Measurements from ENCODE around the gene AQP12B.

Gene AQP12B

DNA sequence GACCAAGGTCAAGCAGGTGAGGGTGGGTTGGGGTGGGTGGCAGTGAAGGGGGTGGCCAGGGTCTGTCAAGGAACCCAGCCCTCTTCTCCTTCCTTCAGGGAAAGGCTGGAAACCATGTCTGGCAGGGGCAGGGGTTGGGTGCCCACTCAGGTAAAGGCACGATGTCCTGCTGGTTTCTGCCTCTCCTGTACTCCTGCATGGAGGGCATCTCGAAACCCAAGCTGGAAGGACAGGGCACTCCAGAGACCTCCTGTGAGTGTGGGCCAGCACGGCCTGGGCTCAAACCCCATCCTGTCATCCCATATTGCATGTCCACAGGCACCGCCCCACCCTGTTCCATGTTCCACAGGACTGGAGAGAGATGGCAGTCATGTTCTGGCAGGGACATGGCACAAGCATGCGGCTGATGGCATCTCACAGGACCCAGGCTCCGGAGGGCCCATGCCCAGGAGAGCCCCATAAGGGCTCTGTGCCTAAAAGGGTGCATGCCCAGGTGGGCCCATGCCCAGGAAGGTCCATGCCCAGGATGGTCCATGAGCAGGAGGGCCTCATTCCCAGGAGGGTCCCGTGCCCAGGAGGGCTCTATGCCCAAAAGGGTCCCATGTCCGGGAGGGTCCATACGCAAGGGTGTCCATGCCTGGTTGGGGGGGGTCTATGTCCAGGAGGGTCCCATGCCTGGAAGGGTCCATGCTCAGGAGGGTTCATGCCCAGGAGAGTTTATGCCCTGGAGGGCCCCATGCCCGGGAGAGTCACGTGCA lies 51.0 kb downstream of the AQP12B start:
- H3K4me1 ChIP-seq (ENCODE audit: insufficient read depth, insufficient read length): peaks cover 12% of the 10 kb centered on the region
- no peaks in the 10 kb centered on the region for H3K36me3 ChIP-seq (ENCODE audit: insufficient read depth, insufficient read length, low read length)
- DNase-seq (ENCODE audit: low read depth, low spot score): no peak
- H3K27me3 ChIP-seq (ENCODE audit: insufficient read depth, insufficient read length): no peaks in the 10 kb centered on the region
- no peak overlapping the region for H3K4me3 ChIP-seq (ENCODE audit: insufficient read length, low read depth)
- peaks cover 45% of the 10 kb centered on the region for H3K9me3 ChIP-seq (ENCODE audit: insufficient read depth, low read length)
- no peak overlapping the region for H3K9ac ChIP-seq (ENCODE audit: insufficient read length, low read depth)
- TF ChIP-seq SUZ12 (IDR thresholded peaks at IDR 0.05; ENCODE audit: extremely low read depth, insufficient read depth, insufficient read length): no peak
- no peak for TF ChIP-seq YY1 (IDR thresholded peaks at IDR 0.05; ENCODE audit: insufficient read depth, insufficient read length)
- no peak for TF ChIP-seq ZNF274 (IDR thresholded peaks at IDR 0.05; ENCODE audit: low read depth, low read length)

DNA sequence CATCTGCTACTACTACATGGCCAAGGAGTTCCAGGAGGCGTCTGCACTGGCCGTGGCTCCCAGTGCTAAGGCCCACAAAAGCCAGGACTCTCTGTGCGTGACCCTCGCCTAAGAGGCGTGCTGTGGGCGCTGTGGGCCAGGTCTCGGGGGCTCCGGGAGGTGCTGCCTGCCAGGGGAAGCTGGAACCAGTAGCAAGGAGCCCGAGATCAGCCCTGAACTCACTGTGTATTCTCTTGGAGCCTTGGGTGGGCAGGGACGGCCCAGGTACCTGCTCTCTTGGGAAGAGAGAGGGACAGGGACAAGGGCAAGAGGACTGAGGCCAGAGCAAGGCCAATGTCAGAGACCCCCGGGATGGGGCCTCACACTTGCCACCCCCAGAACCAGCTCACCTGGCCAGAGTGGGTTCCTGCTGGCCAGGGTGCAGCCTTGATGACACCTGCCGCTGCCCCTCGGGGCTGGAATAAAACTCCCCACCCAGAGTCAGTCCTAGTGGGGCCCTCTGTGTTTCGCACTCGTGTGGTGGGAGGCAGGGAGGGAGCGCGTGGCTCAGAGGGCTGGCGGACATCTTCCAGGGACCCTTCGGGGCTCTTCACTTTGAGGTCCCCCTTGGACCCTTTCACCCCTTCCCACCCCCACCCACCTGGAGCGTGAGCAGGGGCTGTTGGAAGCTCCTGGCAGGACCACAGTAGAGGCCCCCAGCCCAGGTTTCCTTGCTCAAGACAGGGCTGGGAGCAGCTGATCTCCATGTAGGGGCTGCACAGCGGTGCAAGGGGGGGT lies 51.7 kb downstream of the AQP12B start:
- H3K9ac ChIP-seq (ENCODE audit: insufficient read length, low read depth): no peak overlapping the region
- H3K9me3 ChIP-seq (ENCODE audit: insufficient read depth, low read length): peaks cover 42% of the 10 kb centered on the region
- peaks cover 13% of the 10 kb centered on the region for H3K4me1 ChIP-seq (ENCODE audit: insufficient read depth, insufficient read length)
- H3K27me3 ChIP-seq (ENCODE audit: insufficient read depth, insufficient read length): no peaks in the 10 kb centered on the region
- no peaks in the 10 kb centered on the region for H3K36me3 ChIP-seq (ENCODE audit: insufficient read depth, insufficient read length, low read length)
- no peak for TF ChIP-seq ZNF274 (IDR thresholded peaks at IDR 0.05; ENCODE audit: low read depth, low read length)
- TF ChIP-seq SUZ12 (IDR thresholded peaks at IDR 0.05; ENCODE audit: extremely low read depth, insufficient read depth, insufficient read length): no peak
- TF ChIP-seq YY1 (IDR thresholded peaks at IDR 0.05; ENCODE audit: insufficient read depth, insufficient read length): no peak
- no peak for DNase-seq (ENCODE audit: low read depth, low spot score)
- H3K4me3 ChIP-seq (ENCODE audit: insufficient read length, low read depth): no peak overlapping the region

DNA sequence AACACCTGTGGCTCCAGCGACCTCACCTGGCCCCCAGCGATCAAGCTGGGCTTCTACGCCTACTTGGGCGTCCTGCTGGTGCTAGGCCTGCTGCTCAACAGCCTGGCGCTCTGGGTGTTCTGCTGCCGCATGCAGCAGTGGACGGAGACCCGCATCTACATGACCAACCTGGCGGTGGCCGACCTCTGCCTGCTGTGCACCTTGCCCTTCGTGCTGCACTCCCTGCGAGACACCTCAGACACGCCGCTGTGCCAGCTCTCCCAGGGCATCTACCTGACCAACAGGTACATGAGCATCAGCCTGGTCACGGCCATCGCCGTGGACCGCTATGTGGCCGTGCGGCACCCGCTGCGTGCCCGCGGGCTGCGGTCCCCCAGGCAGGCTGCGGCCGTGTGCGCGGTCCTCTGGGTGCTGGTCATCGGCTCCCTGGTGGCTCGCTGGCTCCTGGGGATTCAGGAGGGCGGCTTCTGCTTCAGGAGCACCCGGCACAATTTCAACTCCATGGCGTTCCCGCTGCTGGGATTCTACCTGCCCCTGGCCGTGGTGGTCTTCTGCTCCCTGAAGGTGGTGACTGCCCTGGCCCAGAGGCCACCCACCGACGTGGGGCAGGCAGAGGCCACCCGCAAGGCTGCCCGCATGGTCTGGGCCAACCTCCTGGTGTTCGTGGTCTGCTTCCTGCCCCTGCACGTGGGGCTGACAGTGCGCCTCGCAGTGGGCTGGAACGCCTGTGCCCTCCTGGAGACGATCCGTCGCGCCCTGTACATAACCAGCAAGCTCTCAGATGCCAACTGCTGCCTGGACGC lies 52.5 kb downstream of the AQP12B start:
- Histone ChIP-seq H3K4me3 (ENCODE audit: insufficient read length, low read depth) (no peak overlapping the region), H3K36me3 (ENCODE audit: insufficient read depth, insufficient read length, low read length) (no peaks in the 10 kb centered on the region), H3K9me3 (ENCODE audit: insufficient read depth, low read length) (peaks cover 34% of the 10 kb centered on the region), H3K9ac (ENCODE audit: insufficient read length, low read depth) (no peak overlapping the region), H3K27me3 (ENCODE audit: insufficient read depth, insufficient read length) (no peaks in the 10 kb centered on the region), H3K4me1 (ENCODE audit: insufficient read depth, insufficient read length) (peaks cover 17% of the 10 kb centered on the region)
- no peak for DNase-seq (ENCODE audit: low read depth, low spot score)
- no peak for TF ChIP-seq YY1 (IDR thresholded peaks at IDR 0.05; ENCODE audit: insufficient read depth, insufficient read length)
- no peak for TF ChIP-seq SUZ12 (IDR thresholded peaks at IDR 0.05; ENCODE audit: extremely low read depth, insufficient read depth, insufficient read length)
- TF ChIP-seq ZNF274 (IDR thresholded peaks at IDR 0.05; ENCODE audit: low read depth, low read length): no peak

DNA sequence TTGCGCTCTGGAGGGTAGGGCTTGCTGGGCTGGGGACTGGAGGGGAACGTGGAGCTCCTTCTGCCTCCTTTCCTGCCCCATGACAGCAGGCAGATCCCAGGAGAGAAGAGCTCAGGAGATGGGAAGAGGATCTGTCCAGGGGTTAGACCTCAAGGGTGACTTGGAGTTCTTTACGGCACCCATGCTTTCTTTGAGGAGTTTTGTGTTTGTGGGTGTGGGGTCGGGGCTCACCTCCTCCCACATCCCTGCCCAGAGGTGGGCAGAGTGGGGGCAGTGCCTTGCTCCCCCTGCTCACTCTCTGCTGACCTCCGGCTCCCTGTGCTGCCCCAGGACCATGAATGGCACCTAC lies 53.1 kb downstream of the AQP12B start:
- peaks cover 28% of the 10 kb centered on the region for H3K9me3 ChIP-seq (ENCODE audit: insufficient read depth, low read length)
- TF ChIP-seq ZNF274 (IDR thresholded peaks at IDR 0.05; ENCODE audit: low read depth, low read length) (no peak), YY1 (IDR thresholded peaks at IDR 0.05; ENCODE audit: insufficient read depth, insufficient read length) (no peak), SUZ12 (IDR thresholded peaks at IDR 0.05; ENCODE audit: extremely low read depth, insufficient read depth, insufficient read length) (no peak)
- no peak overlapping the region for H3K9ac ChIP-seq (ENCODE audit: insufficient read length, low read depth)
- H3K4me1 ChIP-seq (ENCODE audit: insufficient read depth, insufficient read length): peaks cover 22% of the 10 kb centered on the region
- no peaks in the 10 kb centered on the region for H3K27me3 ChIP-seq (ENCODE audit: insufficient read depth, insufficient read length)
- no peak for DNase-seq (ENCODE audit: low read depth, low spot score)
- no peaks in the 10 kb centered on the region for H3K36me3 ChIP-seq (ENCODE audit: insufficient read depth, insufficient read length, low read length)
- H3K4me3 ChIP-seq (ENCODE audit: insufficient read length, low read depth): no peak overlapping the region

DNA sequence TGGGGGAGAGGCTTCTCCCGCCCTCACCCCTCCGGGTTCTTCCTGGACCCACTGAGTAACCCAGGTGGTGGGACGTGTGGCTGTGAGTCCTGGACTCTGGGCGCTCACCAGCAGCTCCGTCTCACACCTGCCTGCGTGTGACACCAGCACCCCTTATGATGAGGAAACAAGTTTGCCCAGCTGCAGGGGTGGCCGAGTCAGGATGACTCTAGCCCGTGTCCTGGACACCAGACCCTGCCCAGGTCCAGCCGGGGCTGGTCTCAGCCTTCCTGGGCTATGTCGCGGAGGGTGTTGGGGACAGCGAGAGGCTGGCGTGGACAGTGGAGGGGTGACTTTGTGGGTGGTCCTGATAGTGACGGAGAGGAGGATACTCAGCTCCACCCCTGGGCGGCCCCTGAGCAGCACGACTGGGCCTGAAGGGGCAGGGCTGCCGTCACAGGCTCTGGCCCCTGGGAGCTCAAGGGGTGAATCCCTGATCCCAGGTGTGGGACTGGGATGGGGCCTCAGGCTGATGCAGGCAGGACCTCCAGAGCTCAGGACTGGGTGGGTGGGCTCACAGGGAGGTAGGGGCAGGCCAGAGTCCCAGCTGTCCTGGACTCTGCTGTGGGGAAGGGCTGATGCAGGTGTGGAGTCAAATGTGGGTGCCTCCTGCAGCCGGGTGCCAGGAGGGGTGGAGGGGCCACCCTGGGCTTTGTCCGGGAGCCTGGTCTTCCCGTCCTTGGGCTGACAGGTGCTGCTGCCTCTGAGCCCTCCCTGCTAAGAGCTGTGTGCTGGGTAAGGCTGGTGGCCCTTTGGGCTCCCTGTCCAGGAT lies 53.7 kb downstream of the AQP12B start:
- Histone ChIP-seq H3K27me3 (ENCODE audit: insufficient read depth, insufficient read length) (no peaks in the 10 kb centered on the region), H3K4me3 (ENCODE audit: insufficient read length, low read depth) (no peak overlapping the region), H3K36me3 (ENCODE audit: insufficient read depth, insufficient read length, low read length) (no peaks in the 10 kb centered on the region), H3K9me3 (ENCODE audit: insufficient read depth, low read length) (peaks cover 23% of the 10 kb centered on the region), H3K4me1 (ENCODE audit: insufficient read depth, insufficient read length) (peaks cover 24% of the 10 kb centered on the region), H3K9ac (ENCODE audit: insufficient read length, low read depth) (no peak overlapping the region)
- no peak for DNase-seq (ENCODE audit: low read depth, low spot score)
- no peak for TF ChIP-seq ZNF274 (IDR thresholded peaks at IDR 0.05; ENCODE audit: low read depth, low read length)
- no peak for TF ChIP-seq SUZ12 (IDR thresholded peaks at IDR 0.05; ENCODE audit: extremely low read depth, insufficient read depth, insufficient read length)
- no peak for TF ChIP-seq YY1 (IDR thresholded peaks at IDR 0.05; ENCODE audit: insufficient read depth, insufficient read length)

DNA sequence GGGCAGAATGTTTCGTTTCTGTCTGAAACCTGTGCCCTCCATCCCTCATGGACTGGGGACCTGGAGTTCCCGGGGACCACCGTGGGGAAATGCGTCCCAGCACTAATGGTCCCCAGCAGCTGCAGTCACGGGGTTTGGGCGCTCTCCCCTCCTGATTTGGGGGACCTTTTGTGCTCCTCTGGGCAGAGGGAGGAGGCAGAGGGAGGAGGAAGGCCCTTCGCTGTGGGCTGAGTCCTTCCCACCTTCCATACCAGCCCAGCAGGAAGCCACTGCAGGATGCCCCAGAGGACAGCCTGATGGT lies 54.2 kb downstream of the AQP12B start:
- no peak for DNase-seq (ENCODE audit: low read depth, low spot score)
- no peak overlapping the region for H3K4me3 ChIP-seq (ENCODE audit: insufficient read length, low read depth)
- no peak overlapping the region for H3K9ac ChIP-seq (ENCODE audit: insufficient read length, low read depth)
- H3K27me3 ChIP-seq (ENCODE audit: insufficient read depth, insufficient read length): no peaks in the 10 kb centered on the region
- H3K9me3 ChIP-seq (ENCODE audit: insufficient read depth, low read length): peaks cover 17% of the 10 kb centered on the region
- TF ChIP-seq ZNF274 (IDR thresholded peaks at IDR 0.05; ENCODE audit: low read depth, low read length) (no peak), YY1 (IDR thresholded peaks at IDR 0.05; ENCODE audit: insufficient read depth, insufficient read length) (no peak), SUZ12 (IDR thresholded peaks at IDR 0.05; ENCODE audit: extremely low read depth, insufficient read depth, insufficient read length) (no peak)
- no peaks in the 10 kb centered on the region for H3K36me3 ChIP-seq (ENCODE audit: insufficient read depth, insufficient read length, low read length)
- peaks cover 24% of the 10 kb centered on the region for H3K4me1 ChIP-seq (ENCODE audit: insufficient read depth, insufficient read length)
